Activated naive CD8-positive, alpha-beta T cell treated with anti-CD3 and anti-CD28 coated beads, Interleukin-2, amount 50 U/mL, for 24 hours (primary cell): Measurements from ENCODE around the gene PLCH1.

ENCODE experiments used
- ATAC-seq: fragments of 150-1000 bp; cut with Tn5 transposase; one replicate; pipeline ENCODE4 v1.10.0; 2021
- DNase-seq: peaks from one replicate; pipeline ENCODE4 v3.0.0; 2021
- H3K27ac Mint-ChIP-seq: one replicate; pipeline ENCODE4 v1.8.0; 2021; ENCODE audit warnings: mild to moderate bottlenecking, mixed read lengths
- H3K27me3 Mint-ChIP-seq: one replicate; pipeline ENCODE4 v1.8.0; 2021; ENCODE audit warnings: mixed read lengths
- H3K36me3 Mint-ChIP-seq: one replicate; pipeline ENCODE4 v1.8.0; 2021; ENCODE audit warnings: low read depth, mixed read lengths
- H3K4me1 Mint-ChIP-seq: one replicate; pipeline ENCODE4 v1.8.0; 2021; ENCODE audit warnings: mixed read lengths
- H3K4me3 Mint-ChIP-seq: one replicate; pipeline ENCODE4 v1.8.0; 2021; ENCODE audit warnings: mild to moderate bottlenecking, moderate library complexity, mixed read lengths
- H3K9me3 Mint-ChIP-seq: one replicate; pipeline ENCODE4 v1.8.0; 2021; ENCODE audit warnings: mixed read lengths

The PLCH1 gene

DNA sequence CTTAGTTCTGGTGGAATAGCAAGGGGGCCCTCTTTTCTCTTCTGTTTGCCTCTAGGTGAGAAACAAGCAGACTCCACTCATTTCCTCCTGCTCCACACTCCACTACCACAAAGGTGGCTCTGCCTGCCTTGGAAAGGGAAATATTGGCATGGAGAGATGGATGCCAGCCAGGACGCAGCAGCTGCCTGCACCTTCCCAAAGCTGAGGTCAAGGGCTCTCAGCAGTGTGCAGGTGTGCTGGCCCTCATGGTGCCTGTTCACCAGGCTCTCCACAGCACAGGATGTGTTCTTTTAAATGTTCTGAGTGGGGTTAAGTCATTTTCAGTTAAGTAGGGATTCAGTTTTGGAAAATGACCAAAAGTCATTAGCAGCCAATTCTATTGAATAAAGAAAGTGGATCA, 240.2 kb downstream of the PLCH1 start:
- H3K36me3 Mint-ChIP-seq, result no peaks in the 10 kb centered on the region
- H3K4me1 Mint-ChIP-seq, result no peaks in the 10 kb centered on the region
- H3K27me3 Mint-ChIP-seq, result no peaks in the 10 kb centered on the region
- no peak overlapping the region for H3K27ac Mint-ChIP-seq
- DNase-seq (no peak), ATAC-seq (no peak)
- no peak overlapping the region for H3K4me3 Mint-ChIP-seq
- H3K9me3 Mint-ChIP-seq, result no peaks in the 10 kb centered on the region

- H3K4me1 Mint-ChIP-seq, result no peaks in the 10 kb centered on the region
- no peaks in the 10 kb centered on the region for H3K36me3 Mint-ChIP-seq
- ATAC-seq, result no peak
- H3K4me3 Mint-ChIP-seq, result no peak overlapping the region
- no peak for DNase-seq
- no peaks in the 10 kb centered on the region for H3K27me3 Mint-ChIP-seq
- no peaks in the 10 kb centered on the region for H3K9me3 Mint-ChIP-seq
- no peak overlapping the region for H3K27ac Mint-ChIP-seq
These were observed 242.2 kb downstream of the PLCH1 start for GRCh38 chr3:155502630-155503029.

- Mint-ChIP-seq H3K4me1 (peaks cover under 1% of the 10 kb centered on the region), H3K9me3 (no peaks in the 10 kb centered on the region), H3K27me3 (no peaks in the 10 kb centered on the region), H3K4me3 (no peak overlapping the region), H3K27ac (no peak overlapping the region), H3K36me3 (no peaks in the 10 kb centered on the region)
- DNase-seq, result no peak
- ATAC-seq, result no peak
These were observed 244.6 kb downstream of the PLCH1 start for GRCh38 chr3:155500194-155500818.

DNA sequence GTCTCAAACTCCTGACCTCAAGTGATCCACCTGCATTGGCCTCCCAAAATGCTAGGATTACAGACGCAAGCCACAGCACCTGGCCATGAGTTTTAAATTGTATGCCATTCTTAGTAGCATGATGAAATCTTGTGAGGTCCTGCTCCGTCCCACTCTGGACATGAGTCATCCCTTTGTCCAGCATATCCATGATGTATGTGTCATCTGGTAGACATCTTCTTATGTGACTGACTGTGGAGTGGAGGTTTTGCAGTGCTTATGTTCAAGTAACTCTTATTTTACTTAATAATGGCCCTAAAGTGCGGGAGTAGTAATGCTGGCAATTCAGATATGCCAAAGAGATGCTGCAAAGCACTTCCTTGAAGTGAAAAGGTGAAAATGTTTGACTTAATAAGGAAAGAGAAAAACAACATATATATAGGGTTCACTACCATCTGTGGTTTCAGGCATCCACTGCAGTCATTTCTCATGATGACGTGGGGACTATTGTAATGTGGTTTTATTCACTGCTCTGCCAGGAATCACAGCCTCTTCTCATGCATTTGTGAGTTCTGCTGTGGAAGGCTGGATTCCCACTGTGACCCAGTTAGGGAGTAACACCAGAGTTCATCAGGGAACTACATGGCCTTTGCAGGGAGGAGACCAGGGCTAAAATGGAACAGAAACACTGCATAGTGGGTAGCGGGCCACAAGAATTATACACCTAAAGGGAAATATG, 246.8 kb downstream of the PLCH1 start:
- no peaks in the 10 kb centered on the region for H3K27me3 Mint-ChIP-seq
- H3K27ac Mint-ChIP-seq, result no peak overlapping the region

DNA sequence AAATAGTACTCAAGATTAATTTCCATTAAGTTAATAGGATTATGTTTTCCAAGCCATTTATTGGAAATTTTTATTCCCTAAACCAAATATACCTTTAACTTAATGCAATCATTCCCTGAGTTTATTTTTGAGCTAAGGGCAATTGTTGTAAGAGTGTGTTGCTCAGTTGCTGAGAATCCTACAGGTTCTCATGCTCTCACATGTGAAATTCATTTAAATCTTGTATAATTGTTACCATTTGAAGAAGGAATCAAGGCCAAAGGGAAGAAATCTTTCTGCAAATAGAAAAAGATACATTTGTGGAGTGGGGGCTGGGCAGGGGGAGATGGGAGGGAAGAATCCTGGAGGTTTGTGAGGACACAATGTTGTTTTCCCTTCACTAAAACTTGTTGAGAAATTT, 248.7 kb downstream of the PLCH1 start:
- ATAC-seq (no peak), DNase-seq (no peak)
- Mint-ChIP-seq H3K9me3 (no peaks in the 10 kb centered on the region), H3K27ac (no peak overlapping the region), H3K27me3 (no peaks in the 10 kb centered on the region), H3K4me1 (peaks cover 3% of the 10 kb centered on the region), H3K4me3 (no peak overlapping the region), H3K36me3 (no peaks in the 10 kb centered on the region)

More for the DNA sequence above, 246.8 kb downstream of the PLCH1 start:
- Mint-ChIP-seq H3K36me3 (no peaks in the 10 kb centered on the region), H3K9me3 (no peaks in the 10 kb centered on the region), H3K4me1 (peaks cover 3% of the 10 kb centered on the region), H3K4me3 (no peak overlapping the region)
- DNase-seq (no peak), ATAC-seq (no peak)

DNA sequence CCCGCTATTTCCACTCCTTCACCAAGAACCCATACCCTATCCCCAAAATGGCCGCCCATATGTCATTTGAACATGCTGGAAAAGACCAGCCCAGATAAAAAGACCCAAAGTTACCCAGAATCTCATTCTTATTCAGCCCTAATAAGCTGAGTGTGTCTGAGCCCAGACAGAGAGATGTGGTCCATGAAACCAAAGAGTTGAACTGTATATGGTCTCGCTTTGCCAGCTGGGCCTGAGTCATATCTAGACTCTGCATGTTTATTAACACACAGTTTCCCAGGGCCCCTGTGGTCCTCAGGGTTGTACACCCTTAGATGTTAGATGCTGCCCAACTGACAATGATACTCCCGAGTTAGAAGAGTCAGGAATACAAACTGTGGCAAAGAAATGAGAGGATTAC, 249.5 kb downstream of the PLCH1 start:
- DNase-seq (no peak), ATAC-seq (no peak)
- Mint-ChIP-seq H3K36me3 (no peaks in the 10 kb centered on the region), H3K4me3 (no peak overlapping the region), H3K27me3 (no peaks in the 10 kb centered on the region), H3K27ac (no peak overlapping the region), H3K4me1 (peaks cover 3% of the 10 kb centered on the region), H3K9me3 (no peaks in the 10 kb centered on the region)

DNA sequence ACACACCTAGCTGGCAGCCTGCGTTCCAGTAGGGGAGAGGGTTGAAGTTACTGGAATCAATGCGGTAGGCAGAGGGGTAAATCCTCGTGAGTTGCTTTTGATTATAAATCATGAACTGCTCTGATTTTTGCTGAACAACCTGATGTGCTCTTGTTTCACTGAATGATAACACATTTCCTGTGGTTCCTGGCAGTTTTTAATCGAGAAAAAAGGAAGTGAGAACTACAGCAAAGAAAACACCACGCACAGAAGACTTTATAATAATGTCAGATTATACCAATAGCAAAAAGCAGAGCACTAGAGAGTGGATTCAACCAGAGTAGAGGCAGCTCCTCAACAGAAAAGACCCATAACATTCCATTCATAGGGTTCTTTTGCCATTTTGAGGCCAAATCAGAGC, 250.5 kb downstream of the PLCH1 start:
- no peak overlapping the region for H3K27ac Mint-ChIP-seq

GRCh38 chr3:155492841-155493240, 252.0 kb downstream of the PLCH1 start:
- peaks cover under 1% of the 10 kb centered on the region for H3K27me3 Mint-ChIP-seq
- no peak overlapping the region for H3K27ac Mint-ChIP-seq
- no peaks in the 10 kb centered on the region for H3K36me3 Mint-ChIP-seq
- no peak for ATAC-seq
- H3K4me3 Mint-ChIP-seq, result no peak overlapping the region
- H3K4me1 Mint-ChIP-seq, result peaks cover 3% of the 10 kb centered on the region
- no peak for DNase-seq
- no peaks in the 10 kb centered on the region for H3K9me3 Mint-ChIP-seq

More for the DNA sequence above, 250.5 kb downstream of the PLCH1 start:
- Mint-ChIP-seq H3K4me3 (no peak overlapping the region), H3K36me3 (no peaks in the 10 kb centered on the region), H3K27me3 (no peaks in the 10 kb centered on the region), H3K4me1 (peaks cover 3% of the 10 kb centered on the region), H3K9me3 (no peaks in the 10 kb centered on the region)
- ATAC-seq (no peak), DNase-seq (no peak)

DNA sequence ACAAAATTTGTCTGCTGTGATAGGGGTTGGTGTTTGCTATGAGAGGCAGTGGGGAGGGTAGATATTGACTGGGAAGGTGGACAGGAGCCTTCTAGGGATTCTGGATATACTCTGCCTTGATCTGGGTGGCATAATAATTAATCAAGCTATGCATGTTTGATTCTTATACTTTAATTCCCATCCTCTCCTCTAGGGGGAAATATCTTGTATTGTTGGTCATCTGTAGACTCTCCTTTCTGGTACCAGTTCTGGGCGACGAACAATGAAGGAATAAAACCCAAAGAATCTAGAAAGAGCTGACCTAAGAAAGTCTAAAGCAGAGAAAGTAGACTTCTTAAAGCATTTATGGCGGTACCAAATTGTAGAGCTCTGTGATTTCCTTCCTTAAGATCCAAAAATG, 253.2 kb downstream of the PLCH1 start:
- Mint-ChIP-seq H3K27ac (no peak overlapping the region), H3K27me3 (peaks cover 2% of the 10 kb centered on the region), H3K9me3 (no peaks in the 10 kb centered on the region), H3K4me1 (peaks cover 3% of the 10 kb centered on the region), H3K4me3 (no peak overlapping the region), H3K36me3 (no peaks in the 10 kb centered on the region)
- DNase-seq (no peak), ATAC-seq (no peak)

DNA sequence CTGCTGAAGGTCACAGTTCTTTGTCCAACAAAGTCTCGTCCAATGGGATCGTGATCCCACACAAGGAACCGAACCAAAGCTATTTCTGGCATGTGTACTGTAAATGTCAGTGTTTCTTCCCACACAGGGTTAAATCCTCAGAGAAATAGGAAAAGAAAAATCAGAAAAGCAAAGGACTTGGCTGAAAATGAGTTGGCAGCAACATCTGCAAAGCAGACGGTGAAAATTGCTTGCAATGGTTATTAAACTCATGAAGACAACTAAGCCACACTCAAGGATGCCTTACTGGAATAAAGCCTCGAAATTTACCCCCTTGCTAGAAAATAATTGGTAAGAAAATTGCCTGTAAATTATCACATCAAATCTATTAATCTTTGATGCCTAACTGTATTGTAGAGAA, 256.2 kb downstream of the PLCH1 start:
- Mint-ChIP-seq H3K9me3 (no peaks in the 10 kb centered on the region), H3K4me3 (no peak overlapping the region), H3K36me3 (no peaks in the 10 kb centered on the region), H3K27me3 (peaks cover 2% of the 10 kb centered on the region), H3K27ac (no peak overlapping the region), H3K4me1 (peaks cover 5% of the 10 kb centered on the region)
- DNase-seq (no peak), ATAC-seq (no peak)

- ATAC-seq (no peak), DNase-seq (no peak)
- H3K27me3 Mint-ChIP-seq, result peaks cover 2% of the 10 kb centered on the region
- H3K36me3 Mint-ChIP-seq, result no peaks in the 10 kb centered on the region
- H3K4me3 Mint-ChIP-seq, result no peak overlapping the region
- H3K4me1 Mint-ChIP-seq, result peaks cover 5% of the 10 kb centered on the region
- H3K9me3 Mint-ChIP-seq, result no peaks in the 10 kb centered on the region
- H3K27ac Mint-ChIP-seq, result no peak overlapping the region
These were observed 259.0 kb downstream of the PLCH1 start for GRCh38 chr3:155485897-155486296.

GRCh38 chr3:155481591-155481990, 263.3 kb downstream of the PLCH1 start:
- DNase-seq (no peak), ATAC-seq (no peak)
- no peak overlapping the region for H3K27ac Mint-ChIP-seq
- H3K4me1 Mint-ChIP-seq, result peaks cover 5% of the 10 kb centered on the region
- no peak overlapping the region for H3K4me3 Mint-ChIP-seq
- no peaks in the 10 kb centered on the region for H3K9me3 Mint-ChIP-seq
- H3K27me3 Mint-ChIP-seq, result no peaks in the 10 kb centered on the region
- no peaks in the 10 kb centered on the region for H3K36me3 Mint-ChIP-seq

- Mint-ChIP-seq H3K27me3 (no peaks in the 10 kb centered on the region), H3K4me1 (peaks cover 3% of the 10 kb centered on the region), H3K4me3 (no peak overlapping the region), H3K36me3 (no peaks in the 10 kb centered on the region), H3K9me3 (no peaks in the 10 kb centered on the region), H3K27ac (no peak overlapping the region)
- DNase-seq (no peak), ATAC-seq (no peak)
These were observed 263.8 kb downstream of the PLCH1 start for GRCh38 chr3:155481089-155481488.

DNA sequence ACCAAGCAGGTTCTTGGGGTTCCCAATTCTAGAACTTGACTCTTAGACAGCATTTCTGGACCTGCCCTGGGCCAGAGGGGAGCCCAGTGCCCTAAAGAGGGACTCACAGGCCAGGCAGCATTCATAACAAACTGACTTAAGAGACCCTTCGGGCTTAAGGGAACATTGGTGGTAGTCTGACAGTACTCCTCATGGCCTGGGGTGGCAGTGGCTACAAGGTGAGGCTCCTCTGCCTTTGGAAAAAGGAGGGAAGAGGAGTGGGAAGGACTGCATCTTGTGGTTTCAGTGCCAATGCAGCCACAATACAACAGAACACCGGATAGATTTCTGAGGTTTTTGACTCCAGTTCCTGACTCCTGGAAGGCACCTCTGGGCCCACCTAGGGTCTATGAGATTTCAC, 279.2 kb downstream of the PLCH1 start:
- H3K4me1 Mint-ChIP-seq, result no peaks in the 10 kb centered on the region
- peaks cover 25% of the 10 kb centered on the region for H3K9me3 Mint-ChIP-seq
- no peaks in the 10 kb centered on the region for H3K27me3 Mint-ChIP-seq
- H3K27ac Mint-ChIP-seq, result no peak overlapping the region
- H3K4me3 Mint-ChIP-seq, result no peak overlapping the region
- no peak for DNase-seq
- H3K36me3 Mint-ChIP-seq, result peaks cover 2% of the 10 kb centered on the region
- ATAC-seq, result no peak

DNA sequence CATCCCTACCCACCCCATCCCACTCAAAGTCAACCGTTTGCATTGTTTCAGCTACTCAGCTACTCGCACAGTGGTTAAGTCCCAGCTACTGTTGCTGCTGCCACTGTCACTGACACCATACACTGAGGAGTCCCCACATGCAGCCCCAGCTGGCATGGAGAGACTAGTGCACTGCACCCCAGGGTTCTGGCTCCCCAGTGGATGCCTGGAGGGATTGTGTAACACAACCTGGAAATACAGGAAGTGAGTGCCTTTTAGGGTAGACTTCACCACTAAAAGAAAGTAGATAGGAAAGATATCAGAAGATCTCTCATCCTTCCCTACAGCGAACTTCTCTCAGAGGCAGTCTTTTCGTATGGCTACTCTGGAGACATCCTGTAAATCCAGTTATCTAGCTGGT, 282.2 kb downstream of the PLCH1 start:
- no peak overlapping the region for H3K4me3 Mint-ChIP-seq
- H3K36me3 Mint-ChIP-seq, result no peaks in the 10 kb centered on the region
- ATAC-seq (no peak), DNase-seq (no peak)
- no peaks in the 10 kb centered on the region for H3K27me3 Mint-ChIP-seq
- H3K27ac Mint-ChIP-seq, result no peak overlapping the region
- H3K4me1 Mint-ChIP-seq, result no peaks in the 10 kb centered on the region
- peaks cover 13% of the 10 kb centered on the region for H3K9me3 Mint-ChIP-seq
